HG02970 (cell line): ENCODE measurements around the gene OPRL1.
A peak's percentile ranks its signal among the peaks of the same experiment; 100 is the strongest.

Experiments used
- ATAC-seq: cut with Tn5 transposase; IDR thresholded peaks from one replicate; pipeline ENCODE4 v1.9.1; 2021; ENCODE audit warnings: mild to moderate bottlenecking, moderate library complexity, moderate number of reproducible peaks; ENCODE audit not compliant: unreplicated experiment, low FRiP score

Gene OPRL1

DNA sequence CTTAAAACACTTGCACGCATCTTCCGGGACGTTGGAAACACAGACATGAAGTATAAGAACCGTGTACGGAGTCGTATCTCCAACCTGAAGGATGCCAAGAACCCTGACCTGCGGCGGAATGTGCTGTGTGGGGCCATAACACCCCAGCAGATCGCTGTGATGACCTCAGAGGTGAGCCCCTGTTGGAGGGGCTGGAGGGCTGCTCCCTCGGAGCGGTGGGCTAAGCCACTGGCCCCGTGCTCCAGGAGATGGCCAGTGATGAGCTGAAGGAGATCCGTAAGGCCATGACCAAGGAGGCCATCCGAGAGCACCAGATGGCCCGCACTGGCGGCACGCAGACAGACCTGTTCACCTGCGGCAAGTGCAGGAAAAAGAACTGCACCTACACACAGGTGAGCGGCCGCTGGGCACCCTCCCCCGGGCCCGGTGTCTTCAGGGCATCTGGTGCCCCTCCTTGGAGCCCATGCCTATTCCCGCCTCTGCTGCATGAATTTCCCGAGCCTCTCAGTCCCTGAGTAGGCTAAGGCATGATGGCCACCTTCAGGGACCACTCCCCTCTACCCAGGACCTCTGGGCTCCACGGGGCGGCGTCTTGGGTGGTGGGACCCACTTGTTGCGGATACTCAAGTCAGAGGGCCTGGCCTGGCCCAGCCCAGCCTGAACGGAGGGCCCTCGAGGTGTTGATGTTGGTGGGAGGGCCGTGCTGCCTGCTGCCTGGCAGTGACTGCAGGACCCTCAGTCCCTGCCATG lies 9.5 kb upstream of the OPRL1 start:
- no peak for ATAC-seq

DNA sequence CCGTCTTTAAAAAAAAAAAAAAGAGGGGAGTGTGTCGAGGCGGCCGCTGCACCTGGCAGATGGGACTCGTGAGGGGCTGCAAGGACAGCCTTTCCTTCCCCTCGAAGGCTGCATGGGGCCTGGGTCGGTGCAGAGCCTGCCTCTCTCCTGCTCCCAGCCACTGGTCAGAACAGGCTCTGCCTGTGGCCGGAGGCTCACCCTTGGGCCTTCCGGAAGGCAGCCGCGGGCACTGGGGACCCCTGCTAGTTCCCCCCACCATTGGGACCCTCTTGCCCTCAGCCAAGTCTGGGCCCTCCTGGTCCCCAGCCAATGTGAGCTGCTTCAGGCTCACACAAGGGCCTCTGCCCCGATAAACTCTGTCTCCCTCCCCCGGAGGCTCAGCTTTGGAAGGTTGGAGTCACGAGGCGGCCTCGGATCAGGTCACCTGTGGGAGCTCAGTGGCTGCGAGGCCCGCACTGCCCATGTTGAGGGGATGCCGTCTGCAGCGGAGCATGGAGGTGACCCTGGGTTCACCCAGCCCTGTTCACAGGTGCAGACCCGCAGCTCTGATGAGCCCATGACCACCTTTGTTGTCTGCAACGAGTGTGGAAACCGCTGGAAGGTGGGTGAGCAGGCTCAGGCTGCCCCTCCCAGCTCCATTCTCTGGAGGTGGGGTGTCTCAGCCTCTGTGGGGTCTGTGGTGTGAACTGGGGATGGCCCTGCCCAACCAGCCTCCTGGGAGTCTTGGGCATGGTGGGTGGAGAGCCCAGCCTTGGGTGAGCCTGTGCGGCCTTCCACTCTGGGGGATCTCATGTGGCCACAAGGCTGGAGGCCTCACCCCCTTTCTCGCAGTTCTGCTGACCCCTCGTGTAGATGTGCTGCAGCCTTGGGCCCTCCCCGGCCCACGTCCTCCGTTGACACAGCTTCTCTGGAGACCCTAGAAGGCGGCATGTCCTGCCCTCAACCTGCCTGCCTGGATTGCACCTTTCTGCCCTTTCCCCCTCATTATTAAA lies 8.2 kb upstream of the OPRL1 start:
- no peak for ATAC-seq

GRCh38 chr20:64072498-64073063 lies 7.3 kb upstream of the OPRL1 start:
- ATAC-seq, result no peak

- ATAC-seq, result no peak
Measured at GRCh38 chr20:64073476-64074183, 6.3 kb upstream of the OPRL1 start.

GRCh38 chr20:64074184-64074789 lies 5.6 kb upstream of the OPRL1 start:
- ATAC-seq, result no peak

DNA sequence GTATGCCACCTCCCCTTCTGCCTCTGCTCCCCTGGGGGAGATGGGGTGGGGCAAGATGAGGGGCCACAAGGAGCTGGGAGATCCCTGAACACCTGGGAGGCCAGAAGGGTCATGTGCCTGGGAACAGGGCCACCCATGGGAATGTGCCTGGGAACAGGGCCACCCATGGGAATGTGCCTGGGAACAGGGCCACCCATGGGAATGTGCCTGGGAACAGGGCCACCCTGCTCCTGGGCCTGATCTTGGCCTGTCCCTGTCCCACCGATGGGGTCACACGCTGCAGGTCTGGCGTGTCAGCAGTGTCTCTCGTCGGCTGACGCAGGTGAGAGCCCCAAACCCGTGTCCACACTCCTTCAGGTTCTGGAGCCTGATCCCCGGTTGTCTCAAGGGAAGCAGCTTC lies 4.9 kb upstream of the OPRL1 start:
- ATAC-seq, result no peak

- no peak for ATAC-seq
Measured at GRCh38 chr20:64075556-64075955, 4.3 kb upstream of the OPRL1 start.

- ATAC-seq, result no peak
Measured at GRCh38 chr20:64076061-64076997, 3.6 kb upstream of the OPRL1 start.

- no peak for ATAC-seq
Measured at GRCh38 chr20:64077094-64077493, 2.8 kb upstream of the OPRL1 start.

DNA sequence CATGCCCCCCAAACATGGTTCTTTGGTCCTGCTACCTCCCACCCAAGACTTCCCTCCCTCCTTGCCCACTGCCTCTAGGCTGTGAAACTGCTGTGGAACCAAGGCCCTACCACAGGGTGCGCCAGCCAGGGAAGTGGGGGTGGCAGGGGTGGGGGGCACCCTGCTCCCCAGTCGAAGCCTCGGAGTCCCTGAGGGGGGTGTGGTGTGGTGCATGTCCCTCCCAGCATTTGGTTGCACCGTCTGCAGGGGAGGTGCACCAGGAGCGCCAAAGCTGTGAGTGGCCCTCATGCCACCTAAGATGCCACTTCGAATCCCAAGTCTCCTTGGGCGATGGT lies 2.4 kb upstream of the OPRL1 start:
- no peak for ATAC-seq

GRCh38 chr20:64077876-64078551 lies 1.9 kb upstream of the OPRL1 start:
- ATAC-seq, result no peak

DNA sequence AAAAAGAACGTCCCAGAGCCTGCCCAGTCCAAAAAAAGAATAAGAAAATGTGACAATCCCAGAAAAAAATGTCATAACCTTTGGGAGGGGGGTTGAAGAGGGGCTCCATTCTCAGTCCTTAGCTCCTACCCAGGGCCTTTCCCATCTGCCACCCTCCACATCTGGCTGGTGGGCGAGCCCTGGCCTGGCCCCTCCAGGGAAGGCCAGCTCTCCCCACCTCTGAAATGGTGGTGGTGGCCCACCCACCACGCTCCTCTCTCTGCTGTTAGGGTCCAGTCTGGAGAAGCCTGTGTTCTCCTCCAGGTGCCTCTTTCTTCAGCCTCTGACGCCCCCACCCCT lies 979 bp upstream of the OPRL1 start:
- no peak for ATAC-seq

GRCh38 chr20:64079273-64080012 lies 439 bp upstream of the OPRL1 start, which contains the start of gene RGS19:
RGS19 (minus strand) TSS chr20:64079518; CDS start chr20:64076886, 2,632 bp downstream.
- peak; percentile 40 for ATAC-seq

DNA sequence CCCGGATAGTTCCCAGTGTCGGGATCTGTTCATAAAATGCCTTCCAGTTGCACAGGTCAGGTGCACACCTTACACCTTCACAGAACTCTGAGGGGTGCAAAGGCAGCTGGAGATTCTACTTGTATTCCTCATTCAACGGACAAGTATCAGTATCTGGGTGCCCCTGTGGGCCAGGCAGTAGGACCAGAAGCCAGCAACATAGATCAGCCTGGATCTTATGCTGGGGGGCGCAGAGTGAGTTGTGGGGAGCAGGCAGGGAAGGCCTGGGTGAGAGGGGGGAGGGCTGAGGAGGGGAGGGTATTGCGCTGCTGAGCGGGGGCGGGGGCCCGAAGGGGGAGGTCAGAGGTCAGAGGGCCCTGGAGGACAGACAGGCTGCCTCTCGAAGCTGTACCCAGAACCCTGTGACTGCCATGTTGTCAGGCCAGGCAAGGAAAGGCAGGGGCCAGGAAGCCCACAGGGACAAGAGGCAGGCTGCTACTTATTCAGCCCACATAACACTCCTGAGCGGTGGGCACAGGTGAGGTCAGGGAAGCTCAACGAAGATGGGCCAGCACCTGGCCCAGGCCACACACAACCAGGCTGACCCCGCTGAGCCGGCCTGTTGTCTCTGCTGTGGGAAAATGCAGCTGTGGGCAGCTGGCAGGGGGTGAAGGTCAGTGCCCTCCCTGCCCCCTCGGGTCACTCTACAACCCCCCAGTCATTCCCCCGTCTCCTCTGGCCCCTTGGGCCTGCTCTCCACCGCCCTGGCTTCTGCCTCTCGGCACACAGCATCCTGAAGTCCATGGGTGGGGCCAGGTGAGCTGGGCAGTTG lies 1.1 kb downstream of the OPRL1 start:
- no peak for ATAC-seq

GRCh38 chr20:64081624-64081964 lies 1.7 kb downstream of the OPRL1 start:
- ATAC-seq, result no peak

- no peak for ATAC-seq
Measured at GRCh38 chr20:64082126-64082731, 2.3 kb downstream of the OPRL1 start.

DNA sequence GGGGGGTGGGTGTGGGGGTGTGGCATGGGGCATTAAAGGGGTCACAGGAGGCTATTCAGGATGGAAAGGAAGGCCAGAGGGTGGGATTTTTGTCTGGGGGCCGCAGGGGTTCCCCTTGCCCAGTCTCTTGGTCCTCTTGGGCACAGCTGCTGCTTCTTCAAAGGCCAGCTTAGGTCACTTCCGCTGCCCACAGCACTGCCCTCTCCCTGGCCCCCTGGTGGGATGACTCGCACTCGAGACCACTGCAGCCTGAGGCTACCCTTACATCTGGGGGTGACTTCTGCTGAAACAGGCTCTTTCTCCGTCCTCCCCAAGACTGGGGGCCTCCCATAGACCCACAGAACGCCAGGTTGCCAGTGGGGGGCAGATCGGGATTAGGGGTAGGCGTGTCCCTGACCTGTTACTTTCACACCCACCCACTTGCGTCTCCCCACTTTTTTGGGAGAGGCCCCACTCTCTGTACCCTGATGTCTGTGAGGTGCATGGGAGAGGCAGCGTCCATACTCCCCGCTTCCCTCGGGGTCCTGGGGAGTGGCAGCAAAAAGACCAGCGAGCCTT lies 3.0 kb downstream of the OPRL1 start:
- ATAC-seq, result no peak
